ENCODE results near the gene CALHM1. TPM values are rescaled to one million over a fixed set of nuclear protein-coding genes. Genes with fewer than 3 reads are reported as not detected.

Gene CALHM1
- total RNA-seq, 2 experiments from 2014 or later, result not detected

GRCh38 chr10:103451831-103452505 lies 6.7 kb downstream of the CALHM1 start, which contains the start of gene CALHM2:
Gene CALHM2 (minus strand): TSS chr10:103452370. CDS start chr10:103449941, 2,429 bp downstream.
- Mint-ChIP-seq H3K27ac (no peak within 1 kb of the TSS), H3K4me1 (peaks cover 23% of the 10 kb centered on the region), H3K36me3 (peaks cover 2% of the 10 kb centered on the region), H3K9me3 (no peaks in the 10 kb centered on the region), H3K4me3 (peak within 1 kb of the TSS; percentile 80), H3K27me3 (no peaks in the 10 kb centered on the region)
- DNase-seq, result peak; percentile 74

- Mint-ChIP-seq H3K9me3 (no peaks in the 10 kb centered on the region), H3K27ac (peak overlapping the region; percentile 73), H3K36me3 (peaks cover 5% of the 10 kb centered on the region), H3K4me1 (peaks cover 23% of the 10 kb centered on the region), H3K27me3 (no peaks in the 10 kb centered on the region), H3K4me3 (peak overlapping the region; percentile 80)
- peak; percentile 28 for DNase-seq
These were observed 7.4 kb downstream of the CALHM1 start for GRCh38 chr10:103451091-103451813.

DNA sequence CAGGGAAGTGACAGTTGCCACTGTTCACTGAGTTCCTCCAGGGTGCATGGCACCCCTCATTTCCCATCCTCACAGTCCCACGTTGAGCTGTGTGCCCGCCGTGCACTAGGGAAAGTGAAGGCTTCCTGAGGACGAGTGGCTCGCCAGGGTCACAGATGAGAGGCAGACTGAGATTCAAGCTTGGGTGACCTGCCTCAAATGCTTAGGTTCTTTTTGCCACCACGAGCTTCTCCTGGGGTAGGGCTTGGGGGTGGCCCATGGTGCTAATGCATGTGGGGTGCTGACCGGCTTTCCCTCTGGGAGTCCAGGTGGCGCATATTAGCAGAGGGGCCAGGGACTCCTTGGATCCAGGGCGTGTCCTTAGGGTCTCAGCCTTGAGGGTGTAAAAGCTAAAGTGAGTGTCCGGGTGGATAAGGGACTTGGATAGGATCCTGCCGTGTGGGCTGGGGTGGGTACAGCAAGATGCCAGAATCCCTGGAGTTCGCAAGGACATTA lies 8.5 kb downstream of the CALHM1 start:
- Mint-ChIP-seq H3K9me3 (no peaks in the 10 kb centered on the region), H3K36me3 (peaks cover 8% of the 10 kb centered on the region), H3K4me3 (no peak overlapping the region), H3K27ac (peak overlapping the region; percentile 12), H3K27me3 (no peaks in the 10 kb centered on the region), H3K4me1 (peaks cover 23% of the 10 kb centered on the region)
- no peak for DNase-seq

GRCh38 chr10:103449208-103450144 lies 9.2 kb downstream of the CALHM1 start:
- Mint-ChIP-seq H3K36me3 (peaks cover 8% of the 10 kb centered on the region), H3K4me1 (peaks cover 27% of the 10 kb centered on the region)

GRCh38 chr10:103448746-103449145 lies 10.0 kb downstream of the CALHM1 start:
- peaks cover 8% of the 10 kb centered on the region for H3K36me3 Mint-ChIP-seq
- peaks cover 27% of the 10 kb centered on the region for H3K4me1 Mint-ChIP-seq
- no peak overlapping the region for H3K27ac Mint-ChIP-seq
- H3K9me3 Mint-ChIP-seq, result no peaks in the 10 kb centered on the region
- no peak for DNase-seq
- H3K4me3 Mint-ChIP-seq, result no peak overlapping the region
- no peaks in the 10 kb centered on the region for H3K27me3 Mint-ChIP-seq

More at GRCh38 chr10:103449208-103450144, 9.2 kb downstream of the CALHM1 start:
- Mint-ChIP-seq H3K9me3 (no peaks in the 10 kb centered on the region), H3K4me3 (no peak overlapping the region), H3K27me3 (no peaks in the 10 kb centered on the region), H3K27ac (peak overlapping the region; percentile 12)
- DNase-seq, result no peak

- H3K9me3 Mint-ChIP-seq, result no peaks in the 10 kb centered on the region
- no peak for DNase-seq
- peaks cover 11% of the 10 kb centered on the region for H3K36me3 Mint-ChIP-seq
- H3K4me3 Mint-ChIP-seq, result no peak overlapping the region
- H3K4me1 Mint-ChIP-seq, result peaks cover 24% of the 10 kb centered on the region
- H3K27ac Mint-ChIP-seq, result no peak overlapping the region
- H3K27me3 Mint-ChIP-seq, result no peaks in the 10 kb centered on the region
These were observed 11.5 kb downstream of the CALHM1 start for GRCh38 chr10:103447187-103447586.

DNA sequence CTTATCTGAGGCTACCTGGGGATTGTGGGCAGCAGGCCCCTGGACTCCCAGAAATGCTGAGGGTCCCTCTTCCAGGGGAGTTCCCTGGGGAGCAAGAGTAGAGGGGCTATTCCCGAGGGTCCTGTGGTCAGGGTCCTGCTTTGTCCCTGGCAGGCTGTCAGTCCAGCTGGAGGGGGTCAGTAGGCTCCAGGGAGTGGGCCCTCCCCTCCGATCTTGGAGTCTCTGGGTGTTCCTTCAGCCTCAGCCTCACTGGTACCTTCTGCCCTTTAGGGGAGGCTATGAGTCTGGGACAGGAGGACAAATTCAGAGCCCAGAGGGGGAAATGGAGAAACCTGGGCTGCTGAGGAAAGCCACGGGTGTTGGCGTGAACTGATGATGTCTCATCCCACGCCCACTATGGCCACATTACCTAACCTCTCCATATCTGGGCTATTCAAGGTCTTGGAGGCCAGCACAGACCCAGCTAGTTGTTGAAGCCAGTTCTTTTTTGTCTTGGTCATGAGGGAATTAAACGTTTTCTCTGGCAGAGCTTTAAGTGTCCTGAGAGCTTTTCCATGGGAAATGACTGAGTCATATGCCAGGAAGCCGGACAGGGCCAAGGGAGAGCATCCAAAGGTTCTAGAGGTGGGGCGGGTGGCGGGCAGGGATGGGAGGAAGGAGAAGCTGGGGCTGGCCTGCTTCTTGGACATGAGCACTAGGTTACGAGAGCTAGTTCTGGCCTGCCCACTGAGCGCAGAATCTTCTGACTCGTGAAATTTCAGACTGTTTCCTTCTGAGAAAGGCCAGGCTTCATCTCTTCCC lies 12.7 kb downstream of the CALHM1 start:
- H3K27me3 Mint-ChIP-seq, result no peaks in the 10 kb centered on the region
- no peaks in the 10 kb centered on the region for H3K9me3 Mint-ChIP-seq
- no peak for DNase-seq
- peaks cover 13% of the 10 kb centered on the region for H3K36me3 Mint-ChIP-seq
- peak overlapping the region; percentile 12 for H3K27ac Mint-ChIP-seq
- peaks cover 18% of the 10 kb centered on the region for H3K4me1 Mint-ChIP-seq
- H3K4me3 Mint-ChIP-seq, result no peak overlapping the region

- peaks cover 17% of the 10 kb centered on the region for H3K36me3 Mint-ChIP-seq
- no peak overlapping the region for H3K27ac Mint-ChIP-seq
- no peak overlapping the region for H3K4me3 Mint-ChIP-seq
- no peaks in the 10 kb centered on the region for H3K27me3 Mint-ChIP-seq
- no peaks in the 10 kb centered on the region for H3K9me3 Mint-ChIP-seq
- no peak for DNase-seq
- H3K4me1 Mint-ChIP-seq, result peaks cover 13% of the 10 kb centered on the region
These were observed 13.3 kb downstream of the CALHM1 start for GRCh38 chr10:103445366-103445765.

GRCh38 chr10:103444478-103444877 lies 14.2 kb downstream of the CALHM1 start:
- no peak overlapping the region for H3K4me3 Mint-ChIP-seq
- no peaks in the 10 kb centered on the region for H3K27me3 Mint-ChIP-seq
- DNase-seq, result no peak
- no peaks in the 10 kb centered on the region for H3K9me3 Mint-ChIP-seq
- peaks cover 21% of the 10 kb centered on the region for H3K36me3 Mint-ChIP-seq
- H3K4me1 Mint-ChIP-seq, result peaks cover 7% of the 10 kb centered on the region
- no peak overlapping the region for H3K27ac Mint-ChIP-seq

- DNase-seq, result no peak
- peaks cover 4% of the 10 kb centered on the region for H3K4me1 Mint-ChIP-seq
- no peaks in the 10 kb centered on the region for H3K9me3 Mint-ChIP-seq
These were observed 15.1 kb downstream of the CALHM1 start for GRCh38 chr10:103443475-103444185.

DNA sequence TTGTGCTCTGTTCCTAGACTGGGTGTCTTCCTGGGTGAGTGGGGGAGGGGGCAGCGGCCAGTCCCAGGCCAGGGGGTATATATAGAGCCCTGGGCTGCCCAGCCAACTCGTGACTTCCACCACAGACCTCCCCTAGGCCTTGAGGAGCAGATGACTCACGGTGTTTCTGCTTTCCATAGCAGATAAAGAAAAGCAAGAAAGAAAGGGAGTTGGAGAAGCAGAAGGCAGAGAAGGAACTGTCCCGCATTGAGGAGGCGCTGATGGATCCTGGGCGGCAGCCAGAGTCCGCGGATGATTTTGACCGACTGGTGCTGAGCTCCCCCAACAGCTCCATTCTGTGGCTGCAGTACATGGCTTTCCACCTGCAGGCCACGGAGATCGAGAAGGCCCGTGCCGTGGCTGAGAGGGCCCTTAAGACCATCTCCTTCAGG lies 16.7 kb downstream of the CALHM1 start:
- no peaks in the 10 kb centered on the region for H3K27me3 Mint-ChIP-seq
- H3K9me3 Mint-ChIP-seq, result no peaks in the 10 kb centered on the region
- H3K4me3 Mint-ChIP-seq, result no peak overlapping the region
- peaks cover 4% of the 10 kb centered on the region for H3K4me1 Mint-ChIP-seq
- H3K36me3 Mint-ChIP-seq, result peaks cover 26% of the 10 kb centered on the region
- no peak for DNase-seq
- H3K27ac Mint-ChIP-seq, result no peak overlapping the region

More at GRCh38 chr10:103443475-103444185, 15.1 kb downstream of the CALHM1 start:
- H3K36me3 Mint-ChIP-seq, result peaks cover 20% of the 10 kb centered on the region
- H3K27me3 Mint-ChIP-seq, result no peaks in the 10 kb centered on the region
- H3K27ac Mint-ChIP-seq, result no peak overlapping the region
- no peak overlapping the region for H3K4me3 Mint-ChIP-seq

- Mint-ChIP-seq H3K4me3 (no peak overlapping the region), H3K36me3 (peaks cover 29% of the 10 kb centered on the region)
These were observed 17.1 kb downstream of the CALHM1 start for GRCh38 chr10:103441611-103442010.

GRCh38 chr10:103441206-103441605 lies 17.5 kb downstream of the CALHM1 start:
- Mint-ChIP-seq H3K4me1 (peaks cover 4% of the 10 kb centered on the region), H3K27me3 (no peaks in the 10 kb centered on the region), H3K36me3 (peaks cover 28% of the 10 kb centered on the region), H3K27ac (no peak overlapping the region), H3K9me3 (no peaks in the 10 kb centered on the region), H3K4me3 (no peak overlapping the region)
- DNase-seq, result no peak

More at GRCh38 chr10:103441611-103442010, 17.1 kb downstream of the CALHM1 start:
- Mint-ChIP-seq H3K27ac (no peak overlapping the region), H3K9me3 (no peaks in the 10 kb centered on the region), H3K4me1 (peaks cover 4% of the 10 kb centered on the region), H3K27me3 (no peaks in the 10 kb centered on the region)
- DNase-seq, result no peak

Measured in activated naive CD8-positive, alpha-beta T cell treated with anti-CD3 and anti-CD28 coated beads for 36 hours (primary cell).